HG03045 (cell line): ENCODE data around the gene ZNF280C.
"Not testable (repeated sequence)": the region's sequence is repeated elsewhere in the genome, so short reads cannot be mapped to it uniquely, and the experiment has no call there.

Experiments used
- ATAC-seq: cut with Tn5 transposase; IDR thresholded peaks from one replicate; pipeline ENCODE4 v1.9.1; 2021; ENCODE audit warnings: mild to moderate bottlenecking, moderate library complexity; ENCODE audit not compliant: unreplicated experiment

The ZNF280C gene

GRCh38 chrX:130268449-130269170, at the start of gene ZNF280C:
Gene ZNF280C, minus strand, starts transcription at chrX:130268899. Its CDS starts 8,450 bp downstream, at chrX:130260449.
- ATAC-seq: peak; percentile 92

GRCh38 chrX:130304587-130305368, 36.1 kb upstream of the ZNF280C start:
- no peak for ATAC-seq

- ATAC-seq: no peak
These were observed 33.3 kb upstream of the ZNF280C start for GRCh38 chrX:130301977-130302376.

- no peak for ATAC-seq
These were observed 32.7 kb upstream of the ZNF280C start for GRCh38 chrX:130301405-130301804.

- no peak for ATAC-seq
These were observed 31.2 kb upstream of the ZNF280C start for GRCh38 chrX:130300010-130300282.

GRCh38 chrX:130299279-130300009, 30.7 kb upstream of the ZNF280C start:
- no peak for ATAC-seq

GRCh38 chrX:130296743-130297142, 28.0 kb upstream of the ZNF280C start:
- no peak for ATAC-seq

GRCh38 chrX:130296297-130296678, 27.6 kb upstream of the ZNF280C start:
- no peak for ATAC-seq

GRCh38 chrX:130295519-130296296, 27.0 kb upstream of the ZNF280C start:
- ATAC-seq: no peak

- ATAC-seq: no peak
These were observed 18.5 kb upstream of the ZNF280C start for GRCh38 chrX:130287071-130287770.

- no peak for ATAC-seq
These were observed 17.0 kb upstream of the ZNF280C start for GRCh38 chrX:130285710-130286109.

- ATAC-seq: no peak
These were observed 16.4 kb upstream of the ZNF280C start for GRCh38 chrX:130285069-130285620.

- no peak for ATAC-seq
These were observed 13.5 kb upstream of the ZNF280C start for GRCh38 chrX:130282151-130282550.

- ATAC-seq: no peak
These were observed 12.2 kb upstream of the ZNF280C start for GRCh38 chrX:130280901-130281300.

- not testable (repeated sequence) for ATAC-seq
These were observed 3.6 kb upstream of the ZNF280C start for GRCh38 chrX:130272253-130272652.

GRCh38 chrX:130269391-130269790, 692 bp upstream of the ZNF280C start:
- not testable (repeated sequence) for ATAC-seq

- ATAC-seq: peak; percentile 20
These were observed 697 bp downstream of the ZNF280C start for GRCh38 chrX:130267956-130268448.

- no peak for ATAC-seq
These were observed 4.1 kb downstream of the ZNF280C start for GRCh38 chrX:130264573-130264972.

- ATAC-seq: no peak
These were observed 5.7 kb downstream of the ZNF280C start for GRCh38 chrX:130263016-130263415.

- no peak for ATAC-seq
These were observed 6.5 kb downstream of the ZNF280C start for GRCh38 chrX:130262231-130262630.
